ENCODE measurements around the gene HIRA.
"Not testable (repeated sequence)": the region's sequence is repeated elsewhere in the genome, so short reads cannot be mapped to it uniquely, and the experiment has no call there.

HIRA gene

GRCh38 chr22:19330205-19330604 lies 101.3 kb downstream of the HIRA start:
- DNase-seq (ENCODE audit: low read depth) = not testable (repeated sequence)

DNA sequence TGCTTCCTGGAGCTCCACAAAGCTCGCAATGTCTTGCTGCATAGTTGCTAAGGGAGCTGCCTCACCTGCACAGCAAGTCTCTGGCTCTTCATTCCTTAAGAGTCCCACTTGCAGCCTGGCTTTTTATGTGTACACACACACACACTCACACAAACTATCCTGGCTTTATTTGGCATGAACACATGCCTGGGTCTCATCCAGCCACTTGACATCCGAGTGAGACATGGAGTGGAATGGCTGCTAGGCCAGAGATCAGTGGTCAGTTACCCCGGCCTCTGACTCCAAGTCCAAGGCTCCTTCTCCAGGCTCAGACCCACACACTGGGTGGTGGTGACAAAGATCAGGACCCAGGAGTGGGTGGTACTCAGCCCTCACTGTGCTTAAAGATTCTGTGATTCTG lies 102.1 kb downstream of the HIRA start:
- no peak for DNase-seq (ENCODE audit: low read depth)

DNA sequence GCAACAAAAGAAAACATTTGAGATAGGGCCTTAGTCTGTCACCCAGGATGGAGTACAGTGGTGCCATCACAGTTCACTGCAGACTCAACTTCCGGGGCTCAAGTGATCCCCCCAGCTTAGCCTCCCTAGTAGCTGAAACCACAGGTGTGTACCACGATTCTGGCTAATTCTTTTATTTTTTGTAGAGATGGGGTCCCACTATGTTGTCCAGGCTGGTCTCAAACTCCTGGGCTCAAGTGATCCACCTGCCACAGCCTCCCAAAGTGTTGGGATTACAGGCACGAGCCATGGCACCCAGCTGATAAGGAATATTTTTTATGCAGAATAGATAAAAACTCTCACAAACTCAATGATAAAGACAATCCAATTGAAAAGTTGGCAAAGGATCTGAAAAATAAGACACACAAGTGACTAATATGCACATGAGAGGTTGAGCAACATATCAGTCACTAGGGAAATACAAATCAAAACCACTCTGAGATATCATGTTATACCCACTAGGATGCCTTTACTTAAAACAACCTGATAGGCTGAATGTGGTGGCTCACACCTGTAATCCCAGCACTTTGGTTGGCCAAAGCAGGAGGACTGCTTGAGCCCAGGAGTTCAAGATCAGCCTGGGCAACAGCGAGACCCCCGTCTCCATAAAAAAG lies 106.1 kb downstream of the HIRA start:
- no peak for DNase-seq (ENCODE audit: low read depth)

GRCh38 chr22:19323420-19323819 lies 108.1 kb downstream of the HIRA start:
- DNase-seq (ENCODE audit: low read depth) = not testable (repeated sequence)

DNA sequence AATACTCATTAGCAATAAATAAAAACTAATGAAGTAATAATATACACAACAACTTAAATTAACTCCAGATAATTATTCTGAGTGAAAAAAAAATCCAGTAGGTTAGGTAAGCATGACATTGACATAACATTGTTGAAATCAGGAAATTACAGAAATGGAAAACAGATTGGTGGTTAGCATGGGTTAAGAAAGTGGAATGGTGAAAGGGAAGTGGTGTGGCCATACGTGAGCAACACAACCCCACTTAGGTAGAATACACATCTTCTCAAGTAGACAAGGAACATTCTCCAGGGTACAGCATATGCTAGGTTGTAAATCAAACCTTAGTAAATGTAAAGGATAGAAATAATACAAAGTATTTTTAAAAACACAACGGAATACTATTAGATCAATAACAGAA lies 109.8 kb downstream of the HIRA start:
- DNase-seq (ENCODE audit: low read depth) = no peak

DNA sequence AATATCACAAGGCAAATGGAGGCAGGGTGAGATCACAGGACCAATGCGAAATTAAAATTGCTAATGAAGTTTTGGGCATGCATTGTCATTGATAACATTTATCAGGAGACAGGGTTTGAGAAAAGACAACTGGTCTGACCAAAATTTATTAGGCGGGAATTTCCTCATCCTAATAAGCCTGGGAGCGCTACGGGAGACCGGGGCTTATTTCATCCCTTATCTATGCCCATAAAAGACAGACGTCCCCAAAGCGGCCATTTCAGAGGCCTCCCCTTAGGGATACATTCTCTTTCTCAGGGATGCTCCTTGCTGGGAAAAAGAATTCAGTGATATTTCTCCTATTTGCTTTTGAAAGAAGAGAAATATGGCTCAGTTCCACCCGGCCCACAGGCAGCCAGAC lies 111.4 kb downstream of the HIRA start:
- DNase-seq (ENCODE audit: low read depth) = not testable (repeated sequence)

- DNase-seq (ENCODE audit: low read depth) = no peak
These were observed 112.3 kb downstream of the HIRA start for GRCh38 chr22:19319281-19319680.

GRCh38 chr22:19317865-19318264 lies 113.7 kb downstream of the HIRA start:
- DNase-seq (ENCODE audit: low read depth) = no peak

DNA sequence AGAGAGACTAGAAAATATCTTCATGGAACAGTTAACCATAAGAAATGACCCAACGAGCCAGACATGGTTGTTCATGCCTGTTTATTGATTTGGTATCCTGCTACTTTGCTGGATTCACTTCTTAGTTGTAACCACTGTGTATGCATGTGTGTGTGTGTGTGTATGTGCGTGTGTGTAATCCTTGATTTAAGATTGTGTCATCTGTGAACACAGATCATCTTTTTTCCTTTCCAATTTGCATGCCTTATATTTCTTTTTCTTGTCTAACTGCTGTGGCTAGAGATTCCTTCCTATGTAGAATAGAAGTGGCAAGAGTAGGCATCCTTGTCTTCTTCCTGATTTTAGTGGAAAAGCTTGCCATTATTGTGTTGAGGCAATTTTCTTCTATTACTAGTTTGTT lies 123.7 kb downstream of the HIRA start:
- DNase-seq (ENCODE audit: low read depth) = no peak

DNA sequence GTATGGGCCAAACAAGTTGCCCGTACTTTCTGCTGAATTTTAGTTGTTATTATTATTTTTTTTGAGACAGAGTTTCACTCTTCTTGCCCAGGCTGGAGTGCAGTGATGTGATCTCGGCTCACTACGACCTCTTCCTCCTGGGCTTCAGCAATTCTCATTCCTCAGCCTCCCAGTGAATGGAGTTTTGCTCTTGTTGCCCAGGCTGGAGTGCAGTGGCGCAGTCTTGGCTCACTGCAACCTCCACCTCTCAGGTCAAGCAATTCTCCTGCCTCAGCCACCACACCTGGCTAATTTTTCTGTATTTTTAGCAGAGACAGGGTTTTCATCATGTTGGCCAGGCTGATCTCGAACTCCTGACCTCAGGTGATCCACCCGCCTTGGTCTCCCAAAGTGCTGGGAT lies 125.0 kb downstream of the HIRA start:
- not testable (repeated sequence) for DNase-seq (ENCODE audit: low read depth)

- DNase-seq (ENCODE audit: low read depth) = no peak
These were observed 127.0 kb downstream of the HIRA start for GRCh38 chr22:19304547-19304946.

- DNase-seq (ENCODE audit: low read depth) = no peak
These were observed 127.7 kb downstream of the HIRA start for GRCh38 chr22:19303785-19304184.

GRCh38 chr22:19295733-19296132 lies 135.8 kb downstream of the HIRA start:
- no peak for DNase-seq (ENCODE audit: low read depth)

- no peak for DNase-seq (ENCODE audit: low read depth)
These were observed 138.9 kb downstream of the HIRA start for GRCh38 chr22:19292458-19293230.

DNA sequence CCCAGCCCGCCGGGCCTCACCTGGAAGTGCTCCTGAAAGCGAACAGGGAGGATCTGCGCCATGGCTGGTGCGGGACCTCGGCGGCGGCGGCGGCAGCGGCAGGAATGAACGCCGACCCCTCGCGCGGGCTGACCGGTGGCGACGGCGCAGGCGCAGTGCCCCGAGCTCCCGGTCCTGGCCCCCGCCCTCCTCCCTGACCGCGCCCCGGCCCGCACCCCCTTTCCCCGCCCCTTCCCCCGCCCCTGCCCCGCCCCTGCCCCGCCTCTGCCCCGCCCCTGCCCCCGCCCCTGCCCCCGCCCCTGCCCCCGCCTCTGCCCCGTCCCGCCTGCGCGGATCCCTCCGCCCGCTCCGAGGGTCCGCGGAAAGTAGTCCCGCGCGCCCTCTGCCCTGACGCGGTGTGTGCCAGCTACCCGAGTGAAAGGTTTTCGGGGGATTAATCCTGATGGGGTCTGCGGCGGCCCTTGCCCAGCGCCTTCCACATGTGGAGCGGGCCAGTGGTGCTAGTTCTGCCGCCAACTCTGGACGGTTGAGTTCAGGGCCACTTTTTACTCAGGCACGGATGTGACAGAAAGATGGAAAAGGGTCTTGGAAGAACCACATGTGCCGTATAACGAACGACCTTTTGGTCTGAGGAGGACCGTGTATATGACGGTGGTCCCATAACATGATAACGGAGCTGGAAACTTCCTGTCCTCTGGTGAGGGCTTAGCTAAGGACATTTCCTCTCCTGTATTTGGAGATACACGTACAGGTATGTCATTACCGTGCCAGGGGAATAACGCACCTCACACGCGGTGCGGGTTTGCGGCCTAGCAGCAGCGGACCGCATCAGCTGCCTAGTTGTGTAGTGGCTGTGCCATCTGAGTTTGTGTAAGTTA lies 139.7 kb downstream of the HIRA start, which contains the start of gene CLTCL1:
TSS of gene CLTCL1 (minus strand) at position 140 of the 878 bp plus-strand sequence. CDS start at position 62, 78 bp downstream.
- DNase-seq (ENCODE audit: low read depth) = peak; percentile 47

- peak; percentile 1 for DNase-seq (ENCODE audit: low read depth)
These were observed 140.3 kb downstream of the HIRA start for GRCh38 chr22:19291218-19291579.

DNA sequence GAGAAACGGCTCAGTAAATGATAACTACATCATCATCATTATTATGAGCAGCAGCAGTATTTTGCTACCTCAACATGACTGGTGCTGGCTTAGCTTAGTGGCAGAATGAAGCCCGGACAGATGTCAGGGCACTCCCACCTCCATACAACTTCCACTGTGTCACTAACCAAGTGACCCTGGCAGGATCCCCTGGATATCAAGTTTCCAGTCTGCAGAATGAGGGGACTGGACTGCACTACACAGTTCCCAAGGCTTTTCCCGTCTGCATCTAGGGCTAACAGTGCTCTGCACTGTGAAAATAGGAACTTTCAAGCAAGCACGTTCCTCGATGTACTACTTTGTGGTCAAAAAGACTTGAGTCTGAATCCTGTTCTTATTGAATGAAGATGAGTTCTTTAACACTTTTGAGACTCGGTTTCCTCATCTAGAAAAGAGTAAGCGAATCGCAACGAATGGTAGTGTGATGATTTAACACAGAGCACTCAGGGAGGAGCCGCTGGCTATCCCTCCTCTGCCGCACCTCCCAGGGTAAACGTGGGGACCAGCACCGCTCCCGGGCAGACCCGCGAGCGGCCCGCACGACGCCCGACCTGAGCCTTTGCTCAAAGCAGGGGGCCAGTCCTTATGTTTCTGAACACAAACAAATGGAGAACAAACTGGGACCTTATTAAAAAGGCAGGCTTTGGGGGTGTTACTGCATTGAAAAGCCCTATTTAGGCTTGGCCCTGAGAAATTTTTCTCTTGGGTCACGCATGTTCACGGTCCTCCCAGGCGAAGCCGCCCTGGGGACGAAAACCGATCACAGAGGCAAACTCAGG lies 140.9 kb downstream of the HIRA start:
- DNase-seq (ENCODE audit: low read depth) = no peak

- no peak for DNase-seq (ENCODE audit: low read depth)
These were observed 141.9 kb downstream of the HIRA start for GRCh38 chr22:19289475-19290161.

GRCh38 chr22:19287889-19288288 lies 143.6 kb downstream of the HIRA start:
- no peak for DNase-seq (ENCODE audit: low read depth)

DNA sequence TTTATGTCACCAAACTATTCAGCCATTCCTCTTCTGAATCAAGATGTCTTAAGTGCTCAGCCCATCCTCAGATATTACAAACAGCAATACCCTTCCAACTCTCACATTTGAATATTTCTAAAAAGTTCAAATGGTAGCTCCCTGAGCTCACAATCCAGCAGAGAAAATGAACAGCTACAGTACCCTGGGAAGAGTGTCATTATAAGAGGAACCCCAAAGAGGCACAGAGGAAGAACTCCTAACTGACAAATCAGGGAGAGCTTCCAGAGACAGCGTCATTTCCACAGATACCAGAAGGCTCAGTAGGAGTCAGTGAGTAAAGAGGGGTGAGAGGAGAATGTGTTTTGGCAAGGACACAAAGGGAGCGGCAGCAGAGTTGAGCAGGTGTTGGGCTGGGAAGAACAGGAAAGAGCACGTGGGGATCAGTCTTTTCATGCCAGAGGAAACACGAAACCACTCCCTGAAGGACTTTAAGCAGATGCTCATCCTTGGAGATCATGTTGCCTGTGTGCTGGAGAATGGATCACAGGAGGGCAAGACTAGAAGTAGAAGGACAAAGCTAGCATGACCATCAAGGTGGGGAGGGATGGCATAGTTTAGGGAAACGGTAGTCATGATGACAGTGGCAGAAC lies 144.3 kb downstream of the HIRA start:
- DNase-seq (ENCODE audit: low read depth) = no peak

- DNase-seq (ENCODE audit: low read depth) = no peak
These were observed 145.7 kb downstream of the HIRA start for GRCh38 chr22:19285831-19286230.
